ENCODE measurements around the gene PLXND1.

The PLXND1 gene

DNA sequence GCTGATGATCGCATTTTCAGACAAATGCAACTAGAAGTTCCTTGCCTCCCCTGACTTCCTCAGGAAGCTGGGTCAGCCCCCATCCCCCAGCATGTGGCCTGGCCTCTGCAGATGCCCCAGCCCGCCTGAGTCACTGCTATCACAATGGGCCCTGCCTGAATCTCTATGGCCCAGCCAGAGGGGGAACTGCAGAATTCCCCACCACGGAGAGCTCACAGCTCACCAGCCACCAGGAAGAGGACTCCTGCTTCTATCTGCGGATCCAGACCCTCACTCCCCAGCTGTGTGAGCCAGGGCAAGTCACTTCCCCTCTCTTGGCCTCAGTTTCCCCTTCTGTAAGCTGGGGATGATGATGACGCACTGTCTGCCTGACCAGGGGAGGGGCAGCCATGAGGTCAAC, 6.9 kb downstream of the PLXND1 start:
- no peak for DNase-seq

DNA sequence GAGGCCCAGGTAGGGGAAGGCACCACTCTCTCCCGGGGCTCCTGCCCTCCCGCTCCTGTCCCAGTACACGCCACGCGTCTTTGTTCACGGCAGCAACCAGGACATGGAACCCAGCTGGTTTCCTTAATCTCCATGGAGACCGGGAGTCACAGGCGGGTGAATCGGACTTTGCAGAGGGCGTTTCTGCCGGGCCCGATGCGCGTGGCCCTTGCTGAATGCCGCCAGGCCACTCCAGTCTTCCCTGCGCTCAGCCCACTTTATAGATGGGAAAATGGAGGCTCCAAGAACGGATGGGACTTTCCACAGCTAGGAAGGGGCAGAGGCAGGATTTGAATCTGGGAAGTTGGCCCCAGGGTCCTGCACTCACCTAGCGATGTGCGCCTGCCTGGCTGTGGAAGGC, 7.4 kb downstream of the PLXND1 start:
- DNase-seq: no peak

DNA sequence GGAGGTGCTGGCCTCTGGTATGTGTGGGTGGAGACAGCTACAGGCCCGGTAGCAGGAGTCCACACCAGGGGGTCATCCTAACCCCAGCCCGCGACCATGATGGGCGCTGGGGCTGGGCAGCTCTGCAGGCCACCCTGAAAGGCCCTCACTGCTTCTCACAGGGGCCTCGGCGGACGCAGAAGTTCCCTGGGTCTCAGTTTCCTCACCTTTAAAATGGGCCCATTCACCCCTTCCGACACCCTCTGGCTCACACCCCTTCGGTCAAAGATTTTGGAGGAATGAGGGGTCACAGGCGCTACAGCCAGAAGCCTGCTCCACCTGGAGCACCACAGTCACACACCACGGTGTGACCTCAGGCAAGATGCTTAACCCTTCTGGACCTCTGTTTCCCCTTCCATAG, 8.0 kb downstream of the PLXND1 start:
- DNase-seq: no peak

DNA sequence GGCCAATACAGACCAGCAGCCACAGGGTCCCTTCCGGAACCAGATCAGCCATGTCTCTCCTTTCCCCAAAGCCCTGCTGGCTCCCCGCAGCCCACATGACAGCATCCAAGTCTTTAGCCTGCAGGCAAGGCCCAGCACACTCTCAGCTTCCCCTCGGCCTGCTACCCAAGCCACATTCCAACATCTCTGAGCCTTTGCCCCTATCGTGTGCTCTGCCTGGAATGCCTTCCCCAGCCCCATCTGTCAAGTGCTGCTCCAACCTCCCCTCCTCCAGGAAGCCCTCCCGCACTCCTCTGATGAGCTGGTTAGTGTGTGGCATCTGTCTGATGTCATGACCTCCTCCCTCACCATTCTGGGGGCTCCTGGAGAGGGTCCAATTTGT, 8.5 kb downstream of the PLXND1 start:
- no peak for DNase-seq

DNA sequence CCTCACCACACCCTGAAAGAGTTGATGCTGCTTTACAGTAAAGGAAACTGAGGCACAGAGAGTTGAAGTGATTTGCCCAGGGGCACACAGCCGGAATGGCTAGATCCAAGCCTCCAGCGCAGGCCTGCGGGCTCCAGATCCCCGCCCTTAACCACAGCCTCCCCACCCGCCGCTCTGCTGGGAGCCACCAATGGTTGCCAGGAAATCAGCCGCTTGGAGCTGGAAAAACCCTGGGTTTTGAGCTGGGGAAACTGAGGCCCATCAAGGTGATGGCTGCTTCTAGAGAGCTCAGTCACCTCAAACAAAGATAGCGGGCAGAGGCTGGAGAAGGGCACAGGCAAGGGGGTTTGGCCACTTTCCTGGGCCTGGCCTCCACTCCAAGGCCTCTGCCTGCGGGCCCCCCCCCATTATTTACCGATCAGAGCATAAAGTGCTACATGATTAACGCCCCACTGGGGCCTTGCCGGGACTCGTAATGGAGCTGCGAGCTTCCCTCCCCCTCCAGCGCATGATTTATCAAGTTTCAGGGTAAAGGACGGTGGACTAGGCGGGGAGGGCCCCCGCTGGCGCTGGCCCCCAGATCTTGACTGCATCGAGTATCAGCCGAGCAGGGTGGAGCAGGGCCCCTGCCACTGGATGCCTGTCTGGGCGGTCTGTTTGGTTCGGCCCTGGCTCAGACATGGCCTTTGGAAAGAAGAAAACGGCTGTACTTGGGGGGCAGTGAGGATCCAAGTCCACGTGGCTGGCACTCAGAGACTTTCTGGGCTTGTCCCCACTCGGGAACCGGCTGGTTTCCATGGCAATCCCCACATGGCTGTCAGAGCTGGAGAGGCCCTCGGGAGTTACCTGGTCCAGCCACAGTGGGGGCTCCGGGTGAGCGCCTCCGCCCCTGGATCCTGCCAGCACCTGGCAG, 9.1 kb downstream of the PLXND1 start:
- DNase-seq: no peak

DNA sequence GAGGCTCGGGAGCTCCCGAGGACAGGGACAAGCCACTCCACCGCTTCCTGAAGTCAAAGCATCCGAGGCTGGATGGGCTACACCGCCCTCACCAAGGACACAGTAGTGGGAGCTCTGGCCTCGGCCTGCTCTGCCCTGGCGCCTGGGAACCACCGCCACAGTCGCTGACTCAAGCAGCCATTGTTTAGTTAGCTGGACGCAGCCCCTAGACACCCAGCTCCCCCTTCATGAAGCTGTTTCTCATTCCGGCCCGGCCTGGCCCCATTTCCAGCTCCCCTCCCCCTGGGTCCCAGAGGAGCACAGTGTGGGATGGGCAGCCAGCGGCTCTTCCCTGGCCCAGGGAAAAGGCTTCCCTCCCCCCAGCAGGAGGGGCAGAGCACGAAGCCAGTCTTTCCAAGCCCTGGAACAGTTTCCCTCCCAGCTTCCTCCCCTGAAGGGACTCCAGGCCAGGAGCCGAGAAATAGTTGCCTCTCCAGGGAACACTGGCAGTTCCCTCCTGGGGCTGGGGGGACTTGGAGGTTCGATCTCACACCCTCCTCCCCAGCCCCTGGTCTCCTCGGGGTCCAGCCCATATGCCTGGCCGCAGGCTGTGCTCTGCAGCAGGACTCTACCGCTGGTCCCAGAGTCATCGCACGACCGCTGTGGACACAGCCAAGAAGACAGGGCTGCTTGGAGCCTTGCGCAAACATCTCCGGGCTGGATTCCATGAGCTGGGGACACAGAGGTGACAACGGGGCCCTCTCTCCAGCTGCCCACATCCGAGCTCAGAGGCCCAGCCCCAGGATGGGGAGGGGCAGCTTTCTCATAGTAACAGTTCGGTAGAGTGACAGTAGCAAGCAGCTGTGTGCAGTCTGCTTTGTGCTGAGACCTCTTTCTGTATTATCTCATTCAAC, 10.0 kb downstream of the PLXND1 start:
- DNase-seq: no peak

DNA sequence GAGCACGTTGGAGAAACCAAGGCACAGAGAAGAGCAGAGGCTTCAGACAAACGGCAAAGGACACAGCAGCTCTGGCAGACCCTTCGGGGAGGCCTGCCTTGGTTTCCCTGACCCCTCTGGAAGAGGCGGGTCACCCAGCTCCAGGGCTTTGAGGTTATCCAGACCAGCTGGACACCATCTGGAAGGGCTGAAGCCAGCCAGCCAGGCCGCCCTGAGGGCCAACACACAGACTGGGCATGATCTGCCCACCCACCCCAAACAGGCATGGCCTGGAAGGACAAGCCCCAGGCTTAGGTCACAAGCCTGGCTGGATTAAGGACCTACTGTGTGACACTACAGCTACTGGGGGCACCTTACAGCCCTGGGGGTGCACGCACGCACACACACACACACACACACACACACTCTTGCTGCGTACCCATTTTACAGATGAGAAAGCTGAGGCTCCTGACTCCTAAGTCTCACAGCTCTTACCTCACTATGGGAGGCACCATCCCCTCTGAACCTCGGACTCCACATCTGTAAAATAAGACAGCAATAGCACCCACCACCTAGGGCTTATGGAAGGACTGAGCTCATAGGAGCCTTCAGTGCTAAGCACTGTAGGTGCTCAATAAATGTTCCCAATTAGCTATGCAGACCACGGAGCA, 10.8 kb downstream of the PLXND1 start:
- no peak for DNase-seq

DNA sequence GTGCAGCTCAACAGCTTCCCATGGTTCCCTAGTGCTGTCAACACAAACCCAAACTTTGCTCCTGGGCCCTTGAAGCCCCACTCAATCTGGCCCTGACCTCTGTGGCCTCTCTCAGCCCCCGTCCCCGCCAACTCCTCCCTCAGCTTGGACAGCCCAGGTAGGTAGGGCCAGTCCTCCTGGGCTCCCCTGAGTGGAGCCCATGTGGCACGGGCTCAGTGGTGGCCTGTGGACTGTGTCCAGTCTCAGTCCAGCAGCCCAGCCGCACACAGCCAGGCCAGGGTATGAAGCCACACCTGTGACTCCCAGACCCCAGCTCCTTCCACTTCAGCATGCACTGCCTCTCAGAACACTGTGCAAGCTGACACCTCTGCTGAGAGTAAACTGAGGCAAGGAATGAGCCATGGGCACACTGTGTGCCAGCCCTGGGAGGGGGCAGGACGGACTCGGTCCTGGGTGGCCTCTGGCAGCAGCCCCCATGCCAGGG, 11.5 kb downstream of the PLXND1 start:
- no peak for DNase-seq

DNA sequence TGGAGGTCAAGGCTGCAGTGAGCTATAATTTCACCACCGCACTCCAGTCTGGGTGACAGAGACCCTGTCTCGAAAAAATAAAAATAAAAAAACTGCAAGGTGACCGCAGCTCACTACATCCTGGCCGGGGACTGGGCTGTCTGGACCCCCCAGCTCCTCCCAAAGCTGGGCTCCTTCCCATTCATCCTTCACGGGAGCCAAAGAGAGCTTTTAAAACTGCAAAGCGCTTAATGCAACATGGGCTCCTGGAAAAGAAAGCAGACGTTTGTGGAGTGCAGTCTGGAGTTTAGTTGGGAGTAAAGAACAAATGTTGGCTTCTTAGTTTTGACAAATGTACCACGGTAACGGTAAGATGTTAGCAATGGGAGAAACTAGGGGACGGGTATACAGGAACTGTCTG, 12.1 kb downstream of the PLXND1 start:
- DNase-seq: no peak

DNA sequence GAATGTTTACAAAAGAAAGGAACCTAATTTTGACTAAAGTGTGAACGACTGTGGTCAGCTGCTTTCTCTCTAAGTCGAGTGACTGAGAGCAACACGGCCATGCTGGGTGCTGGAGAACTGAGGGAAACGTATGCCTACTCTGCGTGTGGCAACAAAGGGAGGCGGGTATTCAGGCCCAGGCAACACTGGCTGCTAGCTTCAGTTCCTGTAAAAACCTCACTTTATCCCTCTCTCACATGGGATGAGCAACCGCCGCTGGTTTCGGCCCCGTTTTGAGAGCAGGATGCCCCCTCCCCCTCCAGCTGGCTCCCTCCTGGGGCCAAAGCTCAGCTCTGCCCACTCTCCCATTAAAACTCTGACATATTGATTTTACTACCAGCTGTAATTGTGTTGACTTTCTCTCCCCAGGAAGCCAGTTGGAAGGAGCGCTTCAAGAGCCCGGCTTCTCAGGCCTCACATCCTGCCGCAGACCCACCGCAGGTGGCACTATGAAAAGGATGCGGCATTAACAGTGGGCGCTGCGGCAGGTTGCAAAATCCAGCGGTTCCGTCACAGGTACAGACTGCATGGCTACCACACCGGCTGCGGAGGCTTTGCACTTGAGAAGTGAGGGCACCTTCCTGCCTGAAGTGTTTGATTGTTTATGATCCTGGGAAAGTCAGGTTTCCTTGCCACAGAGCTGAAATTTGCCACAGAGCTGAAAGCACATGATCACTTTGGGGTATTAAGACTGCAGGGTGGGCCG, 12.7 kb downstream of the PLXND1 start:
- DNase-seq: peak; percentile 84

DNA sequence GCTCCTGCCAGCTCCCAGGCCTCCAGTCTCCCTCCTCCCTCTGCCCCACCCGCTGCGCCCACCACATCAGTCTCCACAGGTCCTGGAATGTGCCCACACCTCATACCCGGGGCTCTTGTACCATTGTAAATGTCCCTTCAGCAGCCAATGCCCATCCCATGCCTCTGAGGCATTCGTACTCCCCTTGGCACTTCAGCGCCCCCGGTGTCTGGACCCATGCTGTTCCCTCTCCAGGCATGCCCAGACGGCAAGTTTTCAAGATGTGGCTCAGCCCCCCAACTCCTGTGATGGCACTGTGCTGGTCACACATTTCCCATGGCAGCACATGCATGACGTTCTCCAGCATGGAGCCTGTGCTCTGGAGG, 13.3 kb downstream of the PLXND1 start:
- no peak for DNase-seq

DNA sequence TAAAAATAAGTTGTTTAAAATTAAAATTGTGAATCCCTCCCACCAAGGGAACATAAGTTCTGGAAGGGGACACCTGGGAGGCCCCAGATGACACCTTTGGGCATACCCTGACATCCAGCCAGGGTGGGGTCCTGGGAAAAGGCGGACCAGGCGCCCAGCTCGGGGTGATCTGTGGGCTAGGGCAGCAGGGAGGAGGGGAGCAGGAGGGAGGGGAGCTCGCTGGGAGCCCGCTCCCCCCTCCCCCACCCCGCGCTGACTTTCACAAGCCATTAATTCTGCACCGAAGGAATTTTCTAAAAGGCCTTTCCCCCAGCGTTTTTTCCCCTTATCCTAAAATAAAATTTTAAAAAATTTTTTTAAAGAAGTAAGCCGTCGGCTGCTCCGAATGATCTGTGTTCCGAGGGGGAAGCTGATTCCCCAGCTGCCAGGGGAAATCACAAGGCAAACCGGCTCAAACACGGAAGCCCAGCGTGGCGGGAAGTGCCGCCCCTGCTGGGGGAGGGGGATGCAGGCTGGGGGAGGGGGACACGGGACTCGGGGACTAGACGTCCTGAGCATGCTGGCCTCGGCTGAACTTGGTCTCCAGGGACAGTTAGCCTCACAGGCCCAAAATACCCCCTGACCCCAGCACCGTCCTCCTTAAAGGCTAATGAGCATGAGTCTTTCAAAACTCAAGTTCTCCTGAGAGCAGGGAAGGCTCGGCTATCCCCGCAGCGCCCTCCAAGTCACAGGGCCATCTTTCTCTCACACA, 13.9 kb downstream of the PLXND1 start:
- no peak for DNase-seq

DNA sequence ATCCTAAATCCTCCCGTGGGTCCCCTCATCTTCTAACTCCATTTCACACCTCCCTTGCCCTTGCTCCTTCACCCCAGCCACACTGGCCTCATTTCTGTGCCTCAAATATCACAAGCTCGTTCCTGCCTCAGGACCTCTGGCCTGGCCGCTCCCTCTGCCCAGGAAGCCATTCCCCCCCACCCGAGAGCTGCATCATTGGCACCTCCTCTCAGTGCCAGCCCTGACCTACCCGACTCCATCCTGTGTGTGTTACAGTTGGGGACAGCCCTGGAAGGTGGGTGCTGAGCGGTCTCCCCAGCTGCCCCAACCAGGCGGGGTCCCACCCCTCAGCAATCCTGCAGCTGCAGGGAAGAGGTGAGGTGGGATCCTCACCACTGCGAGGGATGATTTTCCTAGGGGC, 14.5 kb downstream of the PLXND1 start:
- no peak for DNase-seq

DNA sequence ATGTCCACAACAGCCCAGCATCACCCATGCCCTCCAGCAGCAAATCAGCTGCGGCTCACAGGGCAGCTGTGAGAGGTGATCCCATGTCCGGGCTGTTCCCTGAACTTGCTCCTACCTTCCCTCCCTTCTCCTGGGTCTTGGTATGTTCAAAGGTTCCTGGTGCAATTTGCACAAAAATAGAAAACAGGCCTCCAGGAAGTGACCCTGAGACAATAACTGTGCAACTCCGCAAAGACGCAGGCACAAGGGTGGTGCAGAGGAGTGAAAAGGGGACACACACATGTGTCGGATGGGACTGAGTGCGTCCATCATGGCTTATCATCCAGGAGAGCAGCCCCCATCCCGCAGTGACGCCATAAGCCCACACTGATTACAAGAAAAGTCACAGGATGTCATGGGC, 16.3 kb downstream of the PLXND1 start:
- DNase-seq: no peak

DNA sequence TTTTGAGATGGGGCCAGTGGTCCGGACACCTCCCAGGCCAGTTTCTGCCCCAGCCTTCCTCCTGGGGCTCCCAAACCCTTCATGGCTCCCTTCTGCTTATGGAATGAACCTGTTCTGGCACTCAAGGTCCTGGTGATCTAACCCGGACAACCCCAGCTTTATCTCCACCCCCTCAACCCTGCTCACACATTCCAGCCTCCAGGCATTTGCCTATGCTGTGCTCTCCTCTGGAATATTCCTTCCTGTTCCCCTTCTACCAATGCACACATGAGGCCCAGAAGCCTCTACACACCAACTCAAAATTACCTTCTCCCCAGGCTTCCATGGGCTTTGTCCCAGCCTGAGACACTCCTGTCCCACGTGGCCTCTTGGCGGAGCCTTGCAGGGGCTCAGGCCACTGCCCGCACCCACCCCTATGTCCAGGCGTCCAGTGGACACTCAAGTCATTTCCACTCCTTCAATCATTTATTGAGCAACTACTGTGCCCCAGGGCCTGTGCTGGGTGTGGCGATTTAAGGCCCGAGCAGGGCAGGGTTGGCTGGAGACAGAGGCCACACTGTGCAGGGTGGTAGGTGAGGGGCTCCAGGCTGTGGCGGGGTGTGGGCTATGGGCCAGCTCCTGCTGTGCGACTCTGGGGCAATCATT, 18.8 kb downstream of the PLXND1 start:
- no peak for DNase-seq

DNA sequence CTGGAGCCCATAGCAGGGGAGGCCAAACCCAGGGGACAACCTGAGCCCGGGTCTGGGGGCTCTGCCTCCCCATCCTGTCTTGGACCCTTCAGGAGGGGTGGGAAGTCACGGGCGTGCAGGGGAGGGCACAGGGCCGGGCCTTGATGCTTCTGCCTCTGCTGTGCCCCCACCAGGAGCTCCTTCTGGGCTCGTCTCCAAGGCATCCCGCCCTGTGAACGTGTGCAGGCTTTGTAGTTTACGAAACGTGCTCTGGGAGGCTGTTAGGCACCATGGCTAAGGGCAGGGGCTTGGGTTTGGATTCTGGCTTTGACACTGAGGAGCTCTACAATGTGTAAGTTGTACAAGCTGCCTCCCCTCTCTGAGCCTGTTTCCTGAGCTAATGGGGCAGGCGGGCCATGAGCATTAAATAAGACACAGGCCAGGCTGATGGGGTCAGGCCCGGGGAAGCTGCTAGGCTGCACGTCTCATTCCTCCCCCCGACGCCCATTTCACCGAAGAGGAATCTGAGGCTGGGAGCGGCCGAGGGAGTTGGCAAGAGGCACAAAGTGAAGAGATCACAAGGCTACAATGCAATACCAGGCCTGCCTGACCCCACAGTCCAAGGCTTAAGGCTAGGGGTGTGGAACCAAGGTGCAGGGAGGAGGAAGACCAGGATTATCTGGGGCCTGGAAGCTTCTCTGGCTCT, 19.6 kb downstream of the PLXND1 start:
- DNase-seq: no peak

DNA sequence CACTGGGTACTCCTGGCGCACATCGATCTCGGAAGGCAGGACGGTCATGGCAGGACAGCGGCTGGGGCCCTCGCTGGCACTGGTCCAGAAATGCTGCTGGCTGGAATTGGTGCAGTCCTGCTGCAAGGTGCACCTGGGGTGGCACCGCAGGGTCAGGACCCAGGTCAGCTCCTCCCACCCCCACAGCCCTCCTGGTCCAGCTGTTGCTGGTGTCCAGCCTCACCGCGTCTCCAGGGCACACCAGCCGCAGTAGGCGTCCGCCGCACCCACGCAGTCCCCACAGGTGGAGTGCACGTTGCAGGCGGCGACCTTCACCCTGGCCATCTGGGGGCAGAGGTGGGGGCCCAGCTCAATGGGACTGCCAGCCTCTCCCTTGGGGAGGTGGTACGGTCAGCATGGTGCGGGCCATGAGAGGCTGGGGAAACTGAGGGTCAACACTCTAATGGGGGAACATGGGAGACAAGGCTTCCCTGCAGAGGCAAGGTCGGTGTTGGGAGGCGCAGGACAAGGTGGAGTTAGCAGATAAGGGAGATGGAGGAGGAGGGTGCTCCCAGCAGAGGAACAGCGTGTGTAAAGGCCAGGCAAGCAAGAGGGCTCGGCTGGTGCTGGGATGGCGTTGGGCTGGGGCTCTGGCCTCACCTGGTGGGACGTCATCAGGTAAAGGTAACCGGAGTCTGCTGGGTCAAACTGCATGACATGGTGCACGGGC, 20.4 kb downstream of the PLXND1 start:
- DNase-seq: no peak

DNA sequence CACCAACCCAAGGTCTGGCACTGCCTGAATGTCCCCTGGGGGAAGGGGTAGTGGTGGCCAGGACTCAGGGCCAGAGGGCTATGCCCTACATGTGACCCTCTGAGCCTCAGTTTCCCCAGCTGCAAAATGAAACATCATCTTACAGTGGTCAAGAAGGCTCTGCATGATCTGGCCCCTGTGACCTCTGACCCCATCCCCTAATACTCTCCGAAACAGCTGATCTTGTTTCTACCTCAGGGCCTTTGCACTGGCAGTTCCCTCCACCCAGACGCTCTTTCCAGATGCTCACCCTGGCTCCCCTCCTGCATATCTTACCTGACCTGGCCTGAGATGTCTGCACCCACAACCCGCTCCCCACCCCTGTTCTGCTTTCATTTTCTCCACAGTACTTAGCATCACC, 21.8 kb downstream of the PLXND1 start:
- DNase-seq: no peak

DNA sequence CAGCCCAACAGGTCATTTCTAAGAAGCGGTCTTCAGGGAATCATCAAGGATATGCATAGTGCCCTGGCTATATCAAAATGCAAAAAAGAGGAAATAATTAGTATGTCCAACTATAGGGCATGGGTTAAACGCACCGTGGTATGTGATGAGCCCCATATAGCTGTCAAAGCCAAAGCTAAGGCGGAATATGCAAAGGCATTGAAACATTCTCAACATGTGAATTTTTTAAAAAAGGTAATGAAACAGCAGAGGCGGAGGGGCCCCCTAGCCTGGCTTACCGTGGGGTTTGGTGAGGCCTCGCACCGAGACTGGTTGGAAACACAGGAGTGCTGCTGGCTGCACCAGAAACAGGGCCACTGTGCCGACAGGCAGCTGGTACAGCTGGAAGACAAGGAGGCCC, 23.2 kb downstream of the PLXND1 start:
- no peak for DNase-seq

DNA sequence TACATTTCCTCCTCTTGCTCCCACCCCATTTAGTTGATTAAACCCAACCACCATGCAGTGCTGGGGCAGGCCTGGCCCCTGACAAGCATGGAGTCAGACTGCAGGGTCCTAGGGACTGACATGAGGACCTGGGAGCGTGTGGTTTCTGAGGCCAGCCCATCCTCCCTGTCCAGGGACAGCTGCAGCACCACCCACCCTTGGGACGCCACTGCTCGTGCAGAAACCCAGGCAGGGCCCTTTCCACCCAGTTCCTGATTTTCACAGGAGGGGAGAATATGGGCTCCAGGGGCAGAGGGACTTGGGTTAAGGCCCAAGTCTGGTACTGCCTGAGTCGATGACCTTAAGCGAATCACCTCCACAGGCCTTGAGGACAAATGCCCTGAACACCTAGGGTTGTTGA, 23.7 kb downstream of the PLXND1 start:
- no peak for DNase-seq

All from activated CD8-positive, alpha-beta memory T cell treated with anti-CD3 and anti-CD28 coated beads for 24 hours (primary cell).